Breast epithelium (tissue), 4 donors: Measurements from ENCODE around the gene TMEM131. TPM values are rescaled to one million over a fixed set of nuclear protein-coding genes. Genes with fewer than 3 reads are reported as not detected.
"Not testable (repeated sequence)": the region's sequence is repeated elsewhere in the genome, so short reads cannot be mapped to it uniquely, and the experiment has no call there.

Source experiments
- DNase-seq, 2 donors: peaks; one replicate each; pipeline ENCODE4 v3.0.0-alpha.2; 2019; ENCODE audit warnings: low spot score in 2 of 2
- H3K27ac ChIP-seq, 2 donors: fragments of 200-600 bp; sonication (generic) in 1 of 2; one replicate each; pipeline ENCODE4 v1.5.1; 2016 to 2019; ENCODE audit warnings: mild to moderate bottlenecking in 1 of 2
- H3K27me3 ChIP-seq, 2 donors: fragments of 200-600 bp; sonication (generic) in 1 of 2; one replicate each; pipeline versions ENCODE4 v1.5.1 to v1.6.0; 2017 to 2019; ENCODE audit warnings: control low read depth in 1 of 2, mild to moderate bottlenecking in 1 of 2
- H3K36me3 ChIP-seq: fragments of 200-600 bp; one replicate; pipeline ENCODE4 v1.5.1; 2019
- H3K4me1 ChIP-seq, 2 donors: fragments of 200-600 bp; sonication (generic); one replicate each; pipeline ENCODE4 v1.5.1; 2016 to 2019; ENCODE audit warnings: control low read depth in 1 of 2
- H3K4me3 ChIP-seq, 3 donors: fragments of 200-600 bp; sonication (generic); 1 replicate in 2 of 3; 2 replicates in 1 of 3; pipeline ENCODE4 v1.5.1; 2016 to 2019; ENCODE audit warnings: mild to moderate bottlenecking in 3 of 3, moderate library complexity in 2 of 3
- H3K9me3 ChIP-seq, 2 donors: fragments of 200-600 bp; sonication (generic) in 1 of 2; one replicate each; pipeline ENCODE4 v1.5.1; 2016 to 2019; ENCODE audit warnings: control low read depth in 1 of 2
- POLR2A ChIP-seq: fragments of 450-650 bp; IDR thresholded peaks from one replicate; pipeline ENCODE4 v1.6.1; 2016; ENCODE audit warnings: antibody characterized with exemption, mild to moderate bottlenecking, moderate library complexity
- POLR2AphosphoS5 ChIP-seq, 3 donors: sonication (generic); formaldehyde crosslinking; IDR thresholded peaks; one replicate each; pipeline ENCODE4 v1.6.1; 2017; ENCODE audit warnings: antibody characterized with exemption in 3 of 3
- intact Hi-C: fragments of 100-400 bp; cut with DNase I; formaldehyde crosslinking; loops from one replicate; pipeline ENCODE4 v1.15.1; 2023; ENCODE audit warnings: low total_unique reads
- total RNA-seq, 3 donors: library from RNA; depleted of rRNA; stranded (reverse); fragments of >200 nt; gene quantifications; one replicate each; pipeline ENCODE4 v1.1.0, GENCODE V29; 2016
- TF ChIP-seq, protein P1 (sequence below), 3 donors: fragments of 450-650 bp; IDR thresholded peaks; one replicate each; pipeline ENCODE4 v1.5.1; 2016 to 2017; ENCODE audit warnings: antibody characterized with exemption in 3 of 3, mild to moderate bottlenecking in 3 of 3, moderate library complexity in 3 of 3

Gene TMEM131
- total RNA-seq, 3 donors from 2014 or later = 30.6 to 47.4 (median 41.3) TPM

DNA sequence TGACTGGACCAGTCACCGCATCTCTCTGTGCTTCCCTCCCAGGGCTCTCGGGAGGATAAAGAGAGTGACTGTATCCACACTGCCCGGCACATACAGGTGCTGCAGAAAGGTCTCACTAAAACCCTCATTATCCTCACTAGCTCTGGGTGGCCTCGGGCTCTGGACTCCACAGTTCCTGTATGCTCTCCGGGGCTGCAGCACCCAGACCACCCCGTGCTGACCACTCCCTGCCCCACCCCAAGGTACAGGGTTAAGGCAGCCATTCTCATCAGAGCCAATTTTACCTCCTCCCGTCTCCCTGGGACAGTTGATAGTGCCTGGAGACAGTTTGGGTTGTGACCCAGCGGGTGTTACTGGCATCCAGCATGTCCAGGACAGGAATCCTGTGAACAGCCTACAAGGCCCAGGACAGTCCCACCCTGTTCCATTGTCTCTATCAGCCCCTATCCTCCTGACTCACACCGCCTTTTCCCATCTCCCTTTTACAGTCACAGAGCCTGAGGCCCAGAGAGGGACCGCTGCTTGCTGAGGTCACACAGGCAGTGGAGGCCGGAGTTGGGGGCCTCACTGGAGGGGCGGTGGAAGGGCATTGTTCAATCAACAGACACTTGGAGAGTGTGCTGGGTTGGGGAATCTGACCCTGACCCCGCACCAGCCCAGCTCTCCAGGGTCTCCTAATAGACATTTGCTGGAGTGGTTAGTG lies 280.6 kb downstream of the TMEM131 start:
- no peaks in the 10 kb centered on the region for H3K27me3 ChIP-seq
- no peak overlapping the region for H3K27ac ChIP-seq
- no peaks in the 10 kb centered on the region for H3K9me3 ChIP-seq
- no peaks in the 10 kb centered on the region for H3K36me3 ChIP-seq
- H3K4me3 ChIP-seq = no peak overlapping the region
- H3K4me1 ChIP-seq = no peaks in the 10 kb centered on the region
- DNase-seq = no peak
- intact Hi-C loops = loop anchor here (2.0 kb wide), 1 partner anchor 28 kb away; no protein-coding TSS in a partner anchor
- TF ChIP-seq, protein P1, sequence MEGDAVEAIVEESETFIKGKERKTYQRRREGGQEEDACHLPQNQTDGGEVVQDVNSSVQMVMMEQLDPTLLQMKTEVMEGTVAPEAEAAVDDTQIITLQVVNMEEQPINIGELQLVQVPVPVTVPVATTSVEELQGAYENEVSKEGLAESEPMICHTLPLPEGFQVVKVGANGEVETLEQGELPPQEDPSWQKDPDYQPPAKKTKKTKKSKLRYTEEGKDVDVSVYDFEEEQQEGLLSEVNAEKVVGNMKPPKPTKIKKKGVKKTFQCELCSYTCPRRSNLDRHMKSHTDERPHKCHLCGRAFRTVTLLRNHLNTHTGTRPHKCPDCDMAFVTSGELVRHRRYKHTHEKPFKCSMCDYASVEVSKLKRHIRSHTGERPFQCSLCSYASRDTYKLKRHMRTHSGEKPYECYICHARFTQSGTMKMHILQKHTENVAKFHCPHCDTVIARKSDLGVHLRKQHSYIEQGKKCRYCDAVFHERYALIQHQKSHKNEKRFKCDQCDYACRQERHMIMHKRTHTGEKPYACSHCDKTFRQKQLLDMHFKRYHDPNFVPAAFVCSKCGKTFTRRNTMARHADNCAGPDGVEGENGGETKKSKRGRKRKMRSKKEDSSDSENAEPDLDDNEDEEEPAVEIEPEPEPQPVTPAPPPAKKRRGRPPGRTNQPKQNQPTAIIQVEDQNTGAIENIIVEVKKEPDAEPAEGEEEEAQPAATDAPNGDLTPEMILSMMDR (IDR thresholded peaks at IDR 0.05) = no peak
- TF ChIP-seq POLR2A (no peak), POLR2AphosphoS5 (IDR thresholded peaks at IDR 0.05) (no peak)

DNA sequence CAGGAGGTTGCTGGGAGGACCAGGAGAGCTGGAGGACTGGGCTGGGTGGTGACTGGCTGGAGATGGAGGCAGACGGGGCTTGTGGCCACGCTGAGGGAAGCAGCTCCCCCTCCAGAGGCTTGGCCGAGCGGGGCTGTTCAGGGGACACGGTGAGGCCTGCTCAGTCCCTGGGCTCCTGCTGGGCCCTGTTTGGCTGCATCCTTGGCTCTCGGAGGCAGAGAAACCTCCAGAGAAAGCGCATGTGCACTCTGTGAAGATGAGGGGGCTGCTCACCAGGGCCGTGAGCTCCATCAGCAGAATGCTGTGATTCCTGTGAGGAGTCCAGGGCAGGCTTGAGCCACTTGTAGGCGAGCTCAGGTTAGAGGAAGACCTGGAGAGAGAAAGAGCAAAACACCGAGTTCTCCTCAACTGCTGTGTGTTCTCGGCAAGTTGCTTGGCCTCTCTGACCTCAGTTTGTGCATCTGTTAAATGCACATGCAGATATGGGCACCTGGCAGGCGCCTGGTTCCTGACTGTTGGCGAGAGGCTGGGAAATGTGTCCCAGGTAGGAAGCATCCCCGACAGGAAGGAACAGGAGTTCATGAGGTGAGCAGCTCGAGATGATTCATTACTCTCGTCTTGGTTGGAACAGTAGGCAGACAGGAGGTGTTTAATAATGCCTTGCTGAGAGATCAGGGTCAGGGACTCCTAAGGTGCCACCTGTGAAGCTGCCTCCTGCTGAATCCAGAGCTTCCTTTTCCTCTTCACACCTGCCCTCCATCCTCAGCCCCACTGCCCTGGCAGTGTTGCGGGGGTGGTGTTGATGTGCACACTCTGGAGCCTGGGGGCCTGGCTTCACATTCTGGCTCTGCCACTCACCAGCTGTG lies 281.4 kb downstream of the TMEM131 start:
- no peaks in the 10 kb centered on the region for H3K27me3 ChIP-seq
- no peak for DNase-seq
- H3K4me1 ChIP-seq = no peaks in the 10 kb centered on the region
- intact Hi-C loops = loop anchor here (2.0 kb wide), 1 partner anchor 28 kb away; no protein-coding TSS in a partner anchor
- H3K27ac ChIP-seq = no peak overlapping the region
- TF ChIP-seq POLR2AphosphoS5 (IDR thresholded peaks at IDR 0.05) = no peak
- TF ChIP-seq, protein P1 (IDR thresholded peaks at IDR 0.05) = no peak
- H3K36me3 ChIP-seq = no peaks in the 10 kb centered on the region
- H3K4me3 ChIP-seq = peak overlapping the region in 2 of 3 donors; percentile 13 to 28
- no peaks in the 10 kb centered on the region for H3K9me3 ChIP-seq

DNA sequence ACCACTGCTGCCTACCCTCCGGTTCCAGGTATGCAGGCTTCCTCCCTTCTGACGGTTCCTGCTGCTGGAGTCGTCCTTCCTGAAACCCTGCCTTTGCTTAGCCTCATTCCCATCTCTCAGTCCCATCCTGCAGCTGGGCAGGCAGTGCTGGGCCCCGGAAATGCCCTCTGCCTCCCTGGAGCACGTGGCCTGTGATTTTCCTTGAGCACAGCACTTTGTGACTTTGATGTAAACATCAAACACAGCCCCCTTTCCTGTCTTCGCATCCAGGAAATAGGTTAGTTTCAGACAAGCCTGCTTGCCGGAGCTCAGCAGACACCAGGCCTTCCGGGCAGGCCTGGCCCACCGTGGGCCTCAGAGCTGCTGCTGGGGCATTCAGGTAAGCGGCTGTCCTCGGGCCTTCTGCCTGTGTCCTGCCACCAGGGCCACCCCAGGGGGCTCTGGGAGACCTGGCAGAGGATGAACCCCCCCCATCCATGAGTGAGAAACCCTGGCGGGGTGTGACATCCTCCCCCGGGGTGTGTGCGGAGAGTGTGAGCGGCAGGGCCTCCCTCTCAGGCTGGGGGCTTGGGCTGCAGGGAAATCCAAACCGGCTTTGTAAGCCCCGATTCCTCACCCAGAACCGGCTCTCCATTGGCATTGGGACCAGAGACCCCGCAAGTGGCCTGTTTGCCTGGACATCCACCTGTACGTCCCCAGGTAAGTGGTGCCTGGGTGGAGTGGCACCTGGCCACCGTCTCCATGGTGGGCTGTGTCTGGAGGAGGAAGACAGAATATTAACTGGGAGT lies 282.3 kb downstream of the TMEM131 start, which contains the start of gene ZAP70:
Gene ZAP70 (plus strand): TSS at position 281 of the 788 bp plus-strand sequence. CDS start 10,461 bp downstream, outside the sequence.
- no peaks in the 10 kb centered on the region for H3K4me1 ChIP-seq
- no peak within 1 kb of the TSS for H3K27ac ChIP-seq
- peak in 1 of 2 donors; percentile 10 for DNase-seq
- H3K4me3 ChIP-seq = peak within 1 kb of the TSS in 2 of 3 donors; percentile 13 to 28
- H3K9me3 ChIP-seq = no peaks in the 10 kb centered on the region
- no peaks in the 10 kb centered on the region for H3K36me3 ChIP-seq
- TF ChIP-seq, protein P1 (IDR thresholded peaks at IDR 0.05) = no peak
- TF ChIP-seq POLR2AphosphoS5 (IDR thresholded peaks at IDR 0.05) = no peak
- no peak for TF ChIP-seq POLR2A
- intact Hi-C loops = loop anchor here (2.0 kb wide), 1 partner anchor 29 kb away; no protein-coding TSS in a partner anchor
- no peaks in the 10 kb centered on the region for H3K27me3 ChIP-seq

DNA sequence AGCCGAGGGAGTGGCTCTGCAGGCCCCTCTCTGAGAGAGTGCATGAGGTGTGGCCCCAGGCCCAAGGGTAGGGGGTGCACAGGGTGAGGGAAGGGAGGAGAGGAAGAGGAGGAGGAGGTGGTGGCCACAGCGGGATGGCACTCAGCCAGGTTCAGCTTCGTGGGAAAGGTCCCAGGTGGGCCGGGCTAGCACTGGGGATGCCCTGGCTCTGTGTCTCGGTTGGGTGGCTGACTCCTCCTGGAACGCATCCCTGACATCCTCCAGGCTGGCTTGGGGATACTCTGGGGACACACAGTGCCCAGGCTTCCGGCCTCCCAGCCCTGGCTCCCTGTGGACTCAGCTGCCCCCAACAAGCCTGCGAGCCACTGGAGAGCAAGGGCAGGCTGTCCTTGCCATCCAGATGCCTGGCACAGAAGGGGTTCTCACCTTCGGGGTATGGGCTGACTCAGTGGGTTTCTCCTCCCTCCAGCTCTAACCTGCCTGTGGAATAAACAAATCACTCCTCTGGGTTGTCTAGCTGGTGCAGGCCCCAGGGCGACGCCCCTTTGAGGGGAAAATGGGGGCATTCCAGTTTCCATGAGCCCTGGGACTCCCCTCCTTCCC lies 283.0 kb downstream of the TMEM131 start:
- no peak for DNase-seq
- no peaks in the 10 kb centered on the region for H3K36me3 ChIP-seq
- H3K9me3 ChIP-seq = no peaks in the 10 kb centered on the region
- no peak overlapping the region for H3K27ac ChIP-seq
- H3K4me3 ChIP-seq = no peak overlapping the region
- intact Hi-C loops = no loop called here
- no peaks in the 10 kb centered on the region for H3K4me1 ChIP-seq
- TF ChIP-seq, protein P1 (IDR thresholded peaks at IDR 0.05) = no peak
- TF ChIP-seq POLR2A = no peak
- TF ChIP-seq POLR2AphosphoS5 (IDR thresholded peaks at IDR 0.05) = no peak
- H3K27me3 ChIP-seq = no peaks in the 10 kb centered on the region

DNA sequence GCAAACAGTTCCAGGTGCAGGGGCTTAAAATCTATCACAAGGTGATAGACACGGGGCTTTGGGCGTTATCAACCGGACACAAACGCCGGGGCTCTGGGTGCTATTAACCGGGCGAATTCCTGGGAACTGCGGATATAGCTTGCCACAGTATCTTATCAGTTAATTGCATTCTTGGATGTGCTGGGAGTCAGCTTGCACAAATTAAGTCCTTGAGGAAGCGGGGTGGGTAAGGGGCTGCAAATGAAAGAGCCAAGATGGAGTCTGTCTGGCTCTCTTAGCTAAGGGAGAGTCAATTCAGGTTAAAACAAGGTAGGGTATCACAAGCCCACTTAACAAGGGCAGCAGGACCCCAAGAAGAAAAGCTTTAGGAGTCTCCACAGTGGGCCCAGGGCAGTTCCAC lies 283.6 kb downstream of the TMEM131 start:
- H3K4me1 ChIP-seq, H3K4me3 ChIP-seq, H3K9me3 ChIP-seq, H3K27me3 ChIP-seq, DNase-seq, H3K36me3 ChIP-seq, H3K27ac ChIP-seq, intact Hi-C loops: not testable (repeated sequence)
